ENCODE measurements around the gene PKD2L1. TPM values are rescaled to one million over a fixed set of nuclear protein-coding genes. Genes with fewer than 3 reads are reported as not detected.
"Not testable (repeated sequence)": the region's sequence is repeated elsewhere in the genome, so short reads cannot be mapped to it uniquely, and the experiment has no call there.

PKD2L1 gene
- total RNA-seq, 1 donor from 2014 or later: not detected

DNA sequence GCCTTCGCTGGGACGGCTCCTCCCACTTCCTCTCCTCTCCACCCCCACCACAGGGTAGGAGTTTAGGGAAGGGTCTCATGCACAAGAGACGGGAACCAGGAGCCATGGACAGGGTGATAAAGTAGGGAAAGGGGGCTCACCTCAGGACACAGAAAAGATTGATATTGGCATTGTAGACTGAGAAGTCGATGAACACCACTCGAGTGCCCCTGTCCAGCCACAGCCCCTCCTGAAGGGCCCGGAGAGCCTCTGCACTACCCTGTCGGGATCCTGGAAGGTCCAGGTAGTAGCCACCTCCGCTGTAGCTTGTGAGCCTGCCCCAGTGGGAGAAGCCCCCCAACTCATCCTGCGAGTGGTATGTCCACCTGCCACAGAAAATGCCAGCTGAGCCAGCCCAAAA is 32.8 kb downstream of the PKD2L1 start:
- no peak overlapping the region for H3K4me3 Mint-ChIP-seq (ENCODE audit: low read depth)
- no peak for DNase-seq (ENCODE audit: low spot score, unreplicated experiment)
- peaks cover 8% of the 10 kb centered on the region for H3K9me3 Mint-ChIP-seq (ENCODE audit: low read depth)
- TF ChIP-seq CTCF (IDR thresholded peaks at IDR 0.05; ENCODE audit: unreplicated experiment): no peak
- H3K4me1 Mint-ChIP-seq (ENCODE audit: low read depth): peaks cover 7% of the 10 kb centered on the region
- no peak overlapping the region for H3K27ac Mint-ChIP-seq
- peaks cover 35% of the 10 kb centered on the region for H3K27me3 Mint-ChIP-seq
- H3K36me3 Mint-ChIP-seq (ENCODE audit: insufficient read depth): no peaks in the 10 kb centered on the region

GRCh38 chr10:100293066-100293465 is 37.0 kb downstream of the PKD2L1 start:
- H3K27ac Mint-ChIP-seq: no peak overlapping the region
- H3K4me3 Mint-ChIP-seq (ENCODE audit: low read depth): no peak overlapping the region
- H3K4me1 Mint-ChIP-seq (ENCODE audit: low read depth): no peaks in the 10 kb centered on the region
- H3K27me3 Mint-ChIP-seq: peaks cover 51% of the 10 kb centered on the region
- H3K9me3 Mint-ChIP-seq (ENCODE audit: low read depth): no peaks in the 10 kb centered on the region
- H3K36me3 Mint-ChIP-seq (ENCODE audit: insufficient read depth): no peaks in the 10 kb centered on the region
- no peak for TF ChIP-seq CTCF (IDR thresholded peaks at IDR 0.05; ENCODE audit: unreplicated experiment)
- no peak for DNase-seq (ENCODE audit: low spot score, unreplicated experiment)

DNA sequence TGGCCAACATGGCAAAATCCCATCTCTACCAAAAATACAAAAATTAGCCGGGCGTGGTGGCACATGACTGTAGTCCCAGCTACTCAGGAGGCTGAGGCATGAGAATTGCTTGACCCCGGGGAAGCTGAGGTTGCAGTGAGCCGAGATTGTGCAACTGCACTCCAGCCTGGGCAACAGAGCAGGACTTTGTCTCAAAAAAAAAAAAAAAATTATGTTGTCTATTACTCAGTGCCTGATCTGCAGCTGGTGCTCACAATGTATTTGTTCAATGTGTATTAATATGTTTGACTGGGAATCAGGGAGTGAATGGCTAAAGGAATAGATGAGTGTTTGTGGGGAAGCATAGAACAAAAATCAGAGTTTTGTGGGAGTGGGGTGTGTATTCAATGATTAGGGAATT is 37.7 kb downstream of the PKD2L1 start:
- DNase-seq (ENCODE audit: low spot score, unreplicated experiment); H3K4me1 Mint-ChIP-seq (ENCODE audit: low read depth); H3K36me3 Mint-ChIP-seq (ENCODE audit: insufficient read depth); H3K9me3 Mint-ChIP-seq (ENCODE audit: low read depth); H3K4me3 Mint-ChIP-seq (ENCODE audit: low read depth); H3K27ac Mint-ChIP-seq: not testable (repeated sequence)
- H3K27me3 Mint-ChIP-seq: peaks cover 48% of the 10 kb centered on the region

- H3K36me3 Mint-ChIP-seq (ENCODE audit: insufficient read depth): no peaks in the 10 kb centered on the region
- H3K27me3 Mint-ChIP-seq: peaks cover 40% of the 10 kb centered on the region
- no peak overlapping the region for H3K27ac Mint-ChIP-seq
- H3K4me3 Mint-ChIP-seq (ENCODE audit: low read depth): no peak overlapping the region
- no peak for TF ChIP-seq CTCF (IDR thresholded peaks at IDR 0.05; ENCODE audit: unreplicated experiment)
- no peak for DNase-seq (ENCODE audit: low spot score, unreplicated experiment)
- no peaks in the 10 kb centered on the region for H3K9me3 Mint-ChIP-seq (ENCODE audit: low read depth)
- H3K4me1 Mint-ChIP-seq (ENCODE audit: low read depth): peaks cover 3% of the 10 kb centered on the region
These were observed 38.7 kb downstream of the PKD2L1 start for GRCh38 chr10:100291356-100291755.

DNA sequence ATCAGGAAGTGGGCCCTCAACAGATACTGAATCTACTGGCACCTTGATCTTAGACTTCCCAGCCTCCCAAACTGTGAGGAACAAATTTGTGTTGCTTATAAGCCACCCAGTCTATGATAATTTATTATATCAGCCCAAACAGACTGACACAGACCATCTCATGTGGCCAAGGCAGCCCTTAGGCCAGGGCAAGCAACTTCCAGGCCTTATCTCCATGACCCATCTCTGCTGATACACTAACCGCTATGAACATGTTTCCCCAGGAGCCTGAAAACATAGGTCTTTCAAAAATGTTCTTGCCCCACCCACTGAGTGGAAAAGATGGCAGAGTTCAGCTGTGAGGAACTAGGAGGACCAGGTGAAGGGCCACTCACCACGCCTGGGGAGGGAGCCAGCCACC is 40.4 kb downstream of the PKD2L1 start:
- H3K27me3 Mint-ChIP-seq: peaks cover 30% of the 10 kb centered on the region
- H3K4me3 Mint-ChIP-seq (ENCODE audit: low read depth): no peak overlapping the region
- no peak for DNase-seq (ENCODE audit: low spot score, unreplicated experiment)
- peaks cover 1% of the 10 kb centered on the region for H3K36me3 Mint-ChIP-seq (ENCODE audit: insufficient read depth)
- no peak for TF ChIP-seq CTCF (IDR thresholded peaks at IDR 0.05; ENCODE audit: unreplicated experiment)
- H3K27ac Mint-ChIP-seq: no peak overlapping the region
- H3K9me3 Mint-ChIP-seq (ENCODE audit: low read depth): no peaks in the 10 kb centered on the region
- peaks cover 12% of the 10 kb centered on the region for H3K4me1 Mint-ChIP-seq (ENCODE audit: low read depth)

DNA sequence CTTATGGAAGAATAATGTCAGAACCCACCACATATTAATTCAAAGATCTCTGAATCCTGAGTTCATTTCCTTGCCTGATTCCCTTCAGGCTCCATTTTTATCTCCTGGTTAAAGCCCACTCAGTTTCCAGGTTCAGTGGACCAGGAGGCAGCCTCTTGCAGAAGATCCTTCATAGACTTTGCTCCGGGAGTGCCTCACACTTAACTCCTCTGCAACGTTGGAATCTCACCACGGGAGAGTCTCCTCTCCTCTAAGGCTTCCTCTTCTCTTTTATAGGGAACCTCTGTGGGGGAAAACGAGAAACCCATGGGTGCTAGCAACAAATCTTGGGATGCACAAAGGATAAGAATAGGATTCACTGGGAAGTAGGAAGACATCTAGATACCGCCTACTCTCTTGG is 41.8 kb downstream of the PKD2L1 start:
- DNase-seq (ENCODE audit: low spot score, unreplicated experiment): no peak
- no peak overlapping the region for H3K4me3 Mint-ChIP-seq (ENCODE audit: low read depth)
- H3K9me3 Mint-ChIP-seq (ENCODE audit: low read depth): no peaks in the 10 kb centered on the region
- H3K36me3 Mint-ChIP-seq (ENCODE audit: insufficient read depth): peaks cover 1% of the 10 kb centered on the region
- no peak overlapping the region for H3K27ac Mint-ChIP-seq
- no peak for TF ChIP-seq CTCF (IDR thresholded peaks at IDR 0.05; ENCODE audit: unreplicated experiment)
- peaks cover 22% of the 10 kb centered on the region for H3K27me3 Mint-ChIP-seq
- H3K4me1 Mint-ChIP-seq (ENCODE audit: low read depth): peaks cover 12% of the 10 kb centered on the region
